LHCN-M2 (cell line): ENCODE results near the gene DYNLT2. TPM values are rescaled to one million over a fixed set of nuclear protein-coding genes. Genes with fewer than 3 reads are reported as not detected.
"Not testable (repeated sequence)": the region's sequence is repeated elsewhere in the genome, so short reads cannot be mapped to it uniquely, and the experiment has no call there.

Experiments
- DNase-seq: peaks from one replicate; pipeline ENCODE4 v3.0.0-alpha.2; 2012; ENCODE audit warnings: low read depth
- total RNA-seq: library from RNA; depleted of rRNA; stranded (reverse); fragments of >200 nt; gene quantifications from 2 replicates; pipeline ENCODE4 v1.2.3, GENCODE V29; 2014

DYNLT2 gene
- total RNA-seq, 1 experiment from 2014 or later: 1.9 TPM

DNA sequence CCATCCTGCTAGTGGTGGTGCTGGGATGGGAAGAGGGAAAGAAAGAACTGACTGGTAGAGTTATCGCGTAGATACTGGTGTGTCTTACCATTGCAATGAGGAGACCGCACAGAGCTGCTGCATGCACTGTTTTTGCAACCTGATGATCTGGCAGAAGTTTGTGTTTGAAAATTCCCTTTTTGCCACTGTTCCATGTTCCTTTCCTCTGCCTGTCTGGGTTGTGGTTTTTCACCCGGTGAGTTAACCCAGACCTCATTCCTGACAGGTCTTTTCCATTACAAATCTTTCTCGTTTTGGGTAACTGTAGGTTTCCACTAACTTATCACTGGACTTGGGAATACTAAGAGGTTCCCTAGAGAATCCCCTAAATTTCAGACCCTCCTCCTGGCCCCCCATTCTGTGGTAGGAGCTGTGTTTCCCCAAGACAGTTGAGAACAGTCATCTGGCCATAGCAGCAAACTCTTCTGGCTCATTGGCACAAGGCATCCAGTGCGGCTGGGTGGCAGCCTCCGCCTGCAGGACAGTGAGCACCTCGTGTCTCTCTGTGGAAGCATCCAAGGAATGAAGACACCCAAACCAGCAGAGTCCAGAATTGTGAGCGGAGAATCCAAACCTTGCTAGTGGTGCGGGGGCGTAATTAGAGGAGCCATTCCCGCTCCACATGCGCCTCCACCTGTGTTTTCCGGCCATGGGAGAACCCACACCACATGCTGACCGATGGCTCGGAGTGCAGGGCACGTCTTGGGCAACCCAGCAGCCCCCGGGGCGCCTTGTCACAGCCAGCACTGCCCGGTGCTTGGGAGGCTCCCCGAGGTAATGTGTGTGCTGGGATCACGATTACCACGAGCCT lies 32.8 kb upstream of the DYNLT2 start:
- no peak for DNase-seq

DNA sequence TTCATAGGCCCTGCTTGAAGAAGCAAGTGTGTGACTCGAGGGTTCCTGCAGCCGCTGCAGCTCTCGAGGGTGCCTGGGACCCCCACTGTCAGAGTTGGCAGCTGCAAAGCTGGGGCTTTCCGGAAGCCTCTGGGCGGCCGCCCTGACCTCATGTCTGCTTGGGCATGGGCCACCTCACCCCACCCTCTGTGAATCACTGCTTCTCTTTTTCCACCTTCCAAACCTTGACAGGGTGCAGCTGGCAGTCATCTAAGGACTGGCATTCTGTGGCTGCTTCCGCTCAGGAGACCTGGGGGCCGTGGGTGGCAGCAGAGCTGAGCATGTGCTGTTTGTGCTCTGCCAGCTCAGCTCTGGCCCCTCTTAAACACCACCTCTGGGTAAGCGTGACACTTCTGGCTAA lies 32.0 kb upstream of the DYNLT2 start:
- no peak for DNase-seq

DNA sequence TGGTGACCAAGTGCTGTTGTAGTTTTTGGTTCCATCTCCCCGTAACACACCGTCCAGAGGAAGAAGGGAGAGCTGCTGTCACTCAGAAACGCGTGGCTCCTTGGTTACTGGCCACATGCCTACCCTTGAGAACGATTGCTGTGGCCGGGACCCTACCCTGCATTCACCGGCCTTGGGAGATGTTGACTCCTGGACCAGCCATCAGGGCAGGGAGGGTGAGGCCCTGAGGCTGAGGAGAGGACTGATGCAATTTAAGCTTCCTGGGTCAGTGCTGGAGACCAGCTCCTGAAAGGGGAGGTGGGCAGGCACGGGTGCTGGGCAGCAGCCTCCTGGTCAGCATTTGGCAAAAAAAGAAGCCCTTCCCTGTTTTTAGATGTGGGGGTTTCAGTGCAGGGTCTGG lies 31.6 kb upstream of the DYNLT2 start:
- no peak for DNase-seq

DNA sequence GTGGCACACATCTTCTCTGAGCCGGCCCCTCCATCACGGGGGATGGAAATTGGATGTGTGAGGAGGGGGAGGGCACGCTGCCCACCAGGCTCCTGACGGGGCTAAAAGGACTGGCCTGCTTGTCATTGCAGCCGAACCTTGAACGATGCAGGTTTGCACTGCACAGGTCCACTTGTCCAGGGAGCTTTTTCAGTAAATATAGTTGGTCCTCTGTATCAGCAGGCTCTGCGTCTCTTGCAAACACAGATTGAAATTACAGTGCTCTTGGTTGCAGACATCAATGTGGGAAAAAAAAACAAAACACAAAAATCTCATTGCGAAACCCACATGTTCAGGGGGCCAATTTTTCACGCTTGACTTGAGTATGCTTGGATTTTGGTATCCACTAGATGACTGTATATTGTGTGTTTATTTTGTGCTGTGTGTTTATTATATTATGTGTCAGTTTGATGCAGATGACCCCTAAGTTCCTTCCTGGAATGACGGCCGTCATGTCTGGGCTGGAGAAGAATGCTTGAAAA lies 29.3 kb upstream of the DYNLT2 start:
- DNase-seq: no peak

DNA sequence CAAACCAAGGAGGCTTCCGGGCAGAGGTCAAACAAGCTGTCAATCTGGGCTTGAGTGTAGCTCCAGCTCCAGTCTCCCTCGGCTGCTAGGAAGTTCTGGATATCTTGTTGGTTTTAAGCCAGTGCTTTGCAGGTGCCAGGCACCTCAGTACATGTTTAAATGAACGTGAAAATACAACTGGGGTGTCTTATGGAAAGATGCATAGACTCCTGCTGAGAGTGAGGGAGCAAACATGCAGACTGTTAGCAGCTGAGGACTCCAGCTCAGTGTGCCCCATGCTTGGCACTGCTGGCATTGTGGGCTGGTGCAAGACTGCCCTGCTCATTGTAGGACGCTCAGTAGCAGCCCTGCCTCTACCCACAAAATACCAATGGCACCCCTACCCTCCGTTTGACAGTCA lies 28.5 kb upstream of the DYNLT2 start:
- no peak for DNase-seq

DNA sequence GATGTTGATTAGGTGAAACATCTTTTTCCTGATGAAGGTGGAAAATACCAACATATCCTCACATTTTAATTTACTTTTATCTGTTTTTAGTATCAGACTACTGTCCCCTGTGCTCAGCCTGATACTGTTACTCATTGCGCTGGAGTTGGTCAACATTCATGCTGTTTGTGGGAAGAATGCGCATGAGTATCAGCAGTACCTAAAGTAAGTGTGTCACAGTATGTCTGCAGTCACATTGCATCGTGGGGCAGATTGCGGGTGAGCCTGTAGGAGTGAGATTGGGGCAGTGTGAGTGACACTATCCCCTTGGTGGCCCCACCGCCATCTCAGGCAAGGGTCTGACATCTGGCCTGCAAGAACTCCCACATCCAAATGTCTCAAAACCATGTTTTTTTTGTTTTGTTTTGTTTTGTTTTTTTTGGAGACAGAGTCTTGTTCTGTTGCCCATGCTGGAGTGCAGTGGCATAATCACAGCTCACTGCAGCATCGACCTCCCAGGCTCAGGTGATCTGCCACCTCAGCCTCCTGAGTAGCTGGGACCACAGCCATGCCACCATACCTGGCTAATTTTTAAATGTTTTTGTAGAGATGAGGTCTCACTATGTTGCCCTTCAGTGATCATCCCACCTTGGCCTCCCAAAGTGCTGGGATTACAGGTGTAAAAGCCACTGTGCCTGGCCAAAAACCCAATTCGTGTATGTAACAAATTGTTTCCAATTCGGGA lies 27.9 kb upstream of the DYNLT2 start:
- DNase-seq: no peak

DNA sequence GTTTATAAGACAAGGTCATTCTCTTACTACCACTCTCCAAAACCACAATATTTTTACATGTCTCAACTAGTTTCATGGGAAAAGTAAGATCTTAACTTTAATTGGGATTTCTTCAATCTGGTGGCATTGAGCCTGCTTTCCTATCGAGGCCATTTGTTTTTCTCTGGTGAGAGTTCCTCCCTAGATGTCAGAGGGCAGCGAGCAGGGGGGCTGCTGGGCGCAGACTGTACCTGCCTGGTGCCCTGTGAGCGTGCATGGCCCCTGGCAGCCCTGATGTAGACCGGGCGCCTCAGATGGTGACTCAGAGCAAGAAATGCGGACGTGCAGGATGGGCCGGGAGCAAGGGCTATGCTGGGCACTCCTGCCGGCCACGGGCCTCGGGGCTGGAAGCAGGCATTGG lies 27.3 kb upstream of the DYNLT2 start:
- DNase-seq: no peak

DNA sequence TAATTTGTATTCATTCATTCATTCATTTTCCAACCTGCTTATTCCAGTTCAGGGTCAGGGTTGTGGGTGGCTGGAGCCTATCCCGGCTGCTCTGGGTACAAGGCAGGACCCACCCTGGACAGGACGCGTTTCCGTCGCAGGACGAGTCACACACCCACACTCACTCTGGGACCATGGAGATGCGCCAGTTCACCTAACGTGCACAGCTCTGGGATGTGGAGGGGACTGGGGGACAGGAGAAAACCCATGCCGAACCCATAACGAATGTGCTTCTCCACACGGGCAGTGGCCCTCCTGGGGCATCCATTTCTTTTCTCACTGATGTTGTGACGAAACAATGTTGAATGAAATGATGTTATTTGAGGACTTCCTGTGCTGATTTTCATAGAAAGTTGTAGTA lies 26.5 kb upstream of the DYNLT2 start:
- no peak for DNase-seq

DNA sequence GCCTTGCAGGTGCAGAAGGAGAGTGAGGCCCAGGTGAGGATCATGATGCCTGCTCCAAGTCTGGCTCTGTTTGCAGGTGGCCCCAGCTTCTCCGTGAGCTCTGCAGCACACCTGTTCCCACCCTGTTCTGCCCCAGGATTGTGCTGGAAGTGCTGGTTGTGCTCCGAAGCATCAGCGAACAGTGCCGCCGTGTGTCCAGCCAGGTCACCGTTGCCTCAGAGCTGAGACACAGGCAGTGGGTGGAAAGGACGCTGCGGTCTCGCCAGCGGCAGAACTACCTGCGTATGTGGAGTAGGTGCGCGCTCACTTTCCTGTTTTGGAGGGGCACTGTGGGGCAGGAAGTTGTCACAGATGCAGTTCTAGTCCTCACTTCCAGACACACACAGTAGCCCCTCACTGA lies 25.0 kb upstream of the DYNLT2 start:
- no peak for DNase-seq

DNA sequence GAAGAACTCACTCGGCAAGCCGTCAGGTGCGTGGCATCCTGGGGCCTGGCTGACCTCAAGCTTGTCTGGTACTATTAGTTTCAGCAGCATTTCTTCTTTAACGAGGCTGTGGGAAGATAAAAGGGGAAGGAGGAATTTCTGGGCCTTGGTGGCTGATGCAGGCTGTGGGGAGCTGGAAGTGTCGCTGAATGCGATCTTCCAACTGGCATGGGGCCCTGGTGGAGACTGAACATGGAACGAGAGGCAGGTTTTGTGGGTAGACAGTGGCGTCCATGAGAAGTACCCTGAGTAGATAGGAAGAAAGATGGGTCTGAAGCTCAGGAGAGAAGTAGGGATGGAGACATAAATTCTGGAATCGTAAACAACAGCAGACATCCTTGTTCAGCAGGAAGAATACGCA lies 23.9 kb upstream of the DYNLT2 start:
- DNase-seq: no peak

DNA sequence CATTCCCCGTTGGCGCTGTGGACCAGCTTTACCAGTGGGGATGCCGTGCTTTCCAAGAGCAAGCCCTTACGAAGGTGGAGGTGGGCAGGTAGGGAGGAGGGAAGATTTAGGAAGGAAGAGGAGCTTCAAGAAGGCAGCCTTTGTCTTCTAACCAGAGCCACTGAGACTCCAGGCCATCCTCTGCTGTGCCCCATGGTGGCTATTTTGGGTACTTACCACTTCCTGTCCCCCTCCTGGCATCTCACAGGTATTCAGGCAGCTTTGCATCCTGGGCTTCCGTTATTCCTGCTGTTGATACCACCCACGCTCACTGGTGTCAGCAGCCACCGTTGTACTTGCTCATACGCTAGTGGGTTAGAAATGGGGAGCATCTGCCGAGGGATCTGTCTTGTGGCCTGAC lies 23.0 kb upstream of the DYNLT2 start:
- no peak for DNase-seq

DNA sequence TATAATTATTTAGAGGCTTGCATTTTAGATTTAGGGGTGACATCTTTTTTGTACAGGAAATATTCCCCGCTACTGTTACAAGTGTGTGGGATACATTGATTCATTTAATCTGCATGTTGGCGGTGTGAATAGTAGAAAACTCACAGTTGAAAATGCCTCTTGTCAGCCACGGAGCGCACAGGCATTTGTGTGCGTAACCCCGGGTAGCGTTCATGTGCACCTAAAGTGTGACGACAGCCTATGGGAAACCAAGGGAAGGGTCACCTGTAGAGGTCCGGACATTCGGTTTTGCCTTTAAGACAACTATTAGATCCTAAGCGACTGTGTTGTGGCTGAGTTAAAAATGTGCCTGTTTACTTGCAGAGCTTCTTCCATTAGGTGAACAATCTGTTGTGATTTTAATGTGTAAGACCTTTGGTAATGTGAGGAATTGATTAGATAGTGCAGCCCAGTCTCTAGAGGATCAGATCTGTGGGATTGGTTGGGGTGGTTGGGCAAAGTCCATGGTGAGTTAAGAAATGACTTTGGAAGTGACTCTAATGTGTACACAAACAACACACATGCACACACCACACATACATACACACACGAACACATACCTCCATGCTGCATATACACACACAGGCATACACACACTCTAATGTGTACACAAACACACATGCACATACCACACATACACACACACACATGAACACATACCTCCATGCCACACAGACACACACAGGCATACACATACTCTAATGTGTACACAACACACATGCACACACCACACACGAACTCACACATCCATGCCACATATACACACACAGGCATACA lies 15.8 kb upstream of the DYNLT2 start:
- no peak for DNase-seq

DNA sequence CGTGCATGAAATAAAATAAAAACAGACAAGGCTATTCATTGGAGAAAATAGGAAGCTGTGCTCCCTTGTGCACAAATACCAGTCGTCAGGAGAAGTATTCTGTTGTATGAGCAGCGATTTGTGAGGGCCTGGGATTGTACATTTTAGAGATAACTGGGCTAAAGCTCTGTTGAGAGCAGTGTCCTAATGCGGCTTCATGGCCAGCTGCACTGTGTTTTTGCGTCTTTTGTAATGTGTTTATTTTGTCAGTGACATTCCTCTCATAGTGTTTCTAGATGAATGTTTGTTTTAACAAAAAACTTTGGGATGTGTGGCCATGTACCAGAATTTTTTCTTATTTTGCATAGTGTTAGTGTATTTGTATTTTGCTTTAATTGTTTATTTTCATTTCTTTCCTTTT lies 14.9 kb upstream of the DYNLT2 start:
- DNase-seq: no peak

DNA sequence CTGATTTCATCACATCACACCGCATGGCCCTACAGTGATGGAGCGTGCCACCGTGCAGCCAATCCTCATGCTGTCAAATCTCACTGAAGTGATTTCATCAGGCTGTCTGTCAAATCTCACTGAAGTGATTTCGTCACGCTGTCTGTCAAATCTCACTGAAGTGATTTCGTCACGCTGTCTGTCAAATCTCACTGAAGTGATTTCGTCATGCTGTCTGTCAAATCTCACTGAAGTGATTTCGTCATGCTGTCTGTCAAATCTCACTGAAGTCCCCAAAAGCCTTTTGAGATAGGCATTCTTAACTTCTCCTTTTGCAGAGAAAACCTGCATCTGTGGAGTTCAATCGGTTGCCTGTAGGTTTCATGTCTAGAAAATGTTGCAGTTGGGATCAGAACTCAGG lies 14.4 kb upstream of the DYNLT2 start:
- not testable (repeated sequence) for DNase-seq

DNA sequence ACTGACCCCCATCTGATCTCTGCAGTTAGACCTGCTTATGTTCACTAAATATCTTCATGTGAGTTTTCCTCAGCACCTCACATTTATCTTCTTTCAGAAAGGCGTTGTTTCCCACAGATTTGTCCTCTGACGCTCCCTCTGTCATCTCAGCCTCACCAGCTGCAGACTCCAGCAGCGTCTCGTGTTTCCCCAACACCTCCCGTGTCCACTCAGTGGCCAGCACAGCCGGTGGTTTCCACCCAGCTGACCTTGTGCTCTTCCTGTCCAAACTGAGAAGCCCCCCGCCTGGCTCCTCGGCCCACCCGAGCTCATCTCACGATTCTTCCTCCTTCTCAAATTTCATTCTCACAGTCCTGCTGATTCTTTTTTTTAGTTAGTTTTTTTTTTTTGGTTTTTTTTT lies 12.5 kb upstream of the DYNLT2 start:
- no peak for DNase-seq

DNA sequence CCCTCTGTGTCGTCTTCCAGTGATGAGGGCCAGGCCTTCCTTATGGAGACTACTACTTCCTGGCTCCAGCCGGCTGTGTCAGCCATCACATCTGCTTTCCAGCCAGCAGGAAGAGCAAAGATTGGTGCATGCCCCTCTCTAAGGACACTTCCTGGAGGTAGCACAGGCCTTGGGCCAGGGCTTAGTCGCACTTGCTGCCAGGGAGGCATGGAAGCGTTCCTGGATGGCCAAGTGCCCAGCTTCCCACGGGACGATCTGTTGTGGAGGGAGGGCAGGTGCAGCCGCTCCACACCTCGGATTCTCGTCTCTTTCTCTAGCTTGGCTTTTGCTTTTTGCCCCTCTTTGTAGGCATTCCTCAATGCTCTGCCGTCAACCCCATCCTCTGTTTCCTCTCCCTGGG lies 11.9 kb upstream of the DYNLT2 start:
- no peak for DNase-seq

DNA sequence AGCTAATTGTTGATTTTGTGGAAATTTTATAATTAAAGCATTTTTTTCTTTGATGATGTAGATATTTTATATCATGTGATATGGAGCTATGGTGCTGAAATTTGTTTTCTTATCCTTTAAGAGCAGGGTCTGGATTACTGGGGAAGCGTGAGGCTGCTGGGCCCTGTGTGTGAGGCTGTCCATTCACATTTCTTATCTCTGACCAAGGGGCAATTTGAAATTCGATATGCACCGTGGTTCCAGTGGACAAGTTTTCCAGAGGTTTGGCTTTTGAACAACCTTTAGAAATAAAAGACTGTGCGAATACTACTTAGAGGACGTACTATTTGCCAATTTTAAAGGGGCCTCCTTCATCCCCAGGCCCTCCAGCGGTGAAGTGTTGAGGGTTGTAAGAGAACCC lies 3.8 kb upstream of the DYNLT2 start:
- no peak for DNase-seq

DNA sequence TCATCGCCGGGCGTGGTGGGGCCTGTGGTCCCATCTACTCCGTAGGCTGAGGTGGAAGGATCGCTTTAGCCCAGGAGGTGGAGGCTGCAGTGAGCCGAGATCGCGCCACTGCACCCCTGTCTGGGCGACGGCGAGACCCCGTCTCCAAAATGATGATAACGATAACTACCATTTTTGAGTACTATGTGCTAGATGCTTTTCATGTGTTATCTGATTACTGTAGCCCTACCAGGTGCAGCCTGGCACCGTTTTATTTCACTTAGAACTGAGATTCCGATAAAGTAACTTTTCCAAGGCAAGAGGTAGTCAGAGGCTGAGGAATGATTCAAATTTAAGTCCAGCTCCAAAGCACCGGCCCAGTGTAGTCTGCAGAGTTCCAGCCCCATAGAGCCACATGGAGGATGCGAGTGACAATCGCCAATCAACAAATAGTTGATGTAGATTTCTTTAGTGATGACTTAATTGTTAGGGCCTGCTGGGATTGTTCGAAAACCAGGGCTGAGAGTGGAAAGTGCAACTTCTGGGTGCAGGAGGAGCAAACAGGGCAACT lies 777 bp upstream of the DYNLT2 start:
- DNase-seq: peak; percentile 11

DNA sequence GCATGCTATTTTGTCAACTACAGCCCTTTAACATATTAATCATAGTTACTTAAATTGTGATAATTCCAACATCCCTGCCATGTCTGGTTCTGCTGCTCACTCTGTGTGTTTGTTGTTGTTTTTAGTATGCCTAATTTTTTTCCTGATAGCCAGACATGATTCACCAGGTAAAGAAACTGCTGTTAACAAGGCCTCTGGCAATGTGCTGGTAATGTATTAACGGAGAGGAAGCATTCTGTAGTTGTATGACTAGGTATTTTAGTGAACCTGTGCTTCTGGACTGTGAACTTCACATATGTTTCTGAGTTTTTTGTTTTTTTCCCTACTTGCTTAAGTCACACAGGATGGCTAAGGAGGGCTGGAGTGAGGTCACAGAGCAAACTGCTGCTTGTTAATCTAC lies 4.8 kb downstream of the DYNLT2 start:
- no peak for DNase-seq

DNA sequence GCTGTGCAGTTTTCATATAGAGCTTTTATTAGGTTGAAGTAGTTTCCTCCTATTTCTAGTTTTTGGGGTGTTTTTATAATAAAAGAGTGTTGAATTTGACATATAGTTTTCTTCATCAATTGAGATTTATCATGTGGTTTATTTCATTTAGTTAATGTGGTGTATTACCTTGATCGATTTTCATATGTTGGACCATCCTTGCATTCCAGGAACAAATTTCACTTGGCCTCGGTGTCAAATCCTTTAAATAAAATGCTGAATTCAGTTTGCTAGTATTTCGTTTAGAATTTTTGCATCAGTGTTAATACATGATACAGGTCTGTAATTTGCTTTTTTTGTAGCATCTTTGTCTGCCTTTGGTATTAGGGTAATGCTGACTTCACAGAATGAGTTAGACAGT lies 6.0 kb downstream of the DYNLT2 start:
- no peak for DNase-seq

DNA sequence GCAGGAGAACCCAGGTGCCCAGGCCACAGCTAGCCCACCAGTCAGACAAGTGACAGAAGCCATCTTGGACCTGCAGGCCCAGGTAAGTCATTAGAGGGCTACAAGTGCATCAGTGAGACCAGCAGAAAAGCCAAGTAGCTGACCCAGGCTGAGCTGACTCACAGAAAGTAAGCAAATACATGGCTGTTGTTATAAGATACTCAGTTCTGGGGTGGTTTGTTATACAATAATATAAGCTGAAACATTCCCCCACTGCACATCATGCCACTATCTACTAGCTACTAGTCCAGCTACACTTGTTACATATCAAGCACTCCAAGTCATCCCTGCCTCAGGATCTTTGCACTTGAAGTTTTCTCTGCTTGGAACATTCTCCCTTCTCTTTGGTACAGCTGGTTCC lies 10.0 kb downstream of the DYNLT2 start:
- DNase-seq: no peak

DNA sequence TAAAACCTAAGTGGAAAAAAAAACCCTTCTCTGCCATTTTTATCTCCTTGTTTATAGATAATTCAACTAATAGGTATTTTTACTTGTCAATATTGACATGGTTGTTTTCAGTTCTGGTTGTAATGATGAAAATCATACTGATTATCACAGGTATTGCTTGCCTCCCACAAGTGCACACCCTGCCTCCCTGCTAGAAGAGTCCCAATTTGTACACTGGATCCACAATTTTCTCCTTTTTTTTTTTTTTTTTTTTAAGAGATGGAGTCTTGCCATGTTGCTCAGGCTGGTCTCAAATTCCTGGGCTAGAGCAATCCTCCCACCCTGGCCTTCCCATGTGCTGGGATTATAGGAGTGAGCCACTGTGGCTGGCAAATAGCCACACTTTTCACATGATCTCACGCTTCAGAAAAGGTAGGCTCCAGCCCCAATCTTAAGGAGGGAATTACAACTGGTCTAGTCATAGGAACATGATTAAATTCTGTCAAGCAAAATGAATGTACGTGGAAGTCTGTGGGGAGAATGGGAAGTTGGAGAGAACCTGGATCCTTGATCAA lies 12.3 kb downstream of the DYNLT2 start:
- no peak for DNase-seq
